Lower leg skin (tissue), 3 donors: ENCODE results near the gene THAP4.

Experiments used
- CTCF ChIP-seq, 3 donors: fragments of 450-650 bp; IDR thresholded peaks; one replicate each; pipeline ENCODE4 v1.5.1; 2016; ENCODE audit warnings: antibody characterized with exemption in 3 of 3, mild to moderate bottlenecking in 3 of 3, moderate library complexity in 2 of 3
- POLR2A ChIP-seq, 2 donors: fragments of 450-650 bp; IDR thresholded peaks; one replicate each; pipeline ENCODE4 v1.6.1; 2016 to 2017; ENCODE audit warnings: antibody characterized with exemption in 2 of 2, mild to moderate bottlenecking in 1 of 2, moderate library complexity in 1 of 2

- no peak for TF ChIP-seq CTCF (IDR thresholded peaks at IDR 0.05)
- TF ChIP-seq POLR2A (IDR thresholded peaks at IDR 0.05), result no peak
Measured at GRCh38 chr2:241686324-241686649, 49.3 kb upstream of the THAP4 start.
